Hepatic stellate cell (primary cell): Measurements from ENCODE around the gene ZNF33B.
A peak's percentile ranks its signal among the peaks of the same experiment; 100 is the strongest.
"Not testable (repeated sequence)": the region's sequence is repeated elsewhere in the genome, so short reads cannot be mapped to it uniquely, and the experiment has no call there.

Source experiments
- DNase-seq: peaks from one replicate; pipeline ENCODE4 v3.0.0; 2011; ENCODE audit warnings: low spot score

Gene ZNF33B

DNA sequence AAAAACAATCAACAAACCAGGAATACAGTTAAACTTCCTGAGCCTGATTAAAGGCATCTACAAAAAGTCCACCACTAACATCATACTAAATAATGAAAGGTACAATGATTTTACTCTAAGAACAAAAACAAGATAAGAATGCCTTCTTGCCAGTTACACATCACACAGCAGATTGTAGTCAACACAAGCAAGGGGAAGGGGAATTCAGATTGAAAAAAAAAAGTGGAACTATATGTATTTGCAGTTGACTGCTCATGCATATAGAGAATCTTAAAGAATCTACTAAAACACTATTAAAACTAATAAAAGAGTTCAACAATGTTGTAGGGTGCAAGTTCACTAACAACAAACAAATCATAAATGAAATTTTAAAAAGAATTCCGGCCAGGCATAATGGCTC, 28.5 kb downstream of the ZNF33B start:
- DNase-seq = no peak

DNA sequence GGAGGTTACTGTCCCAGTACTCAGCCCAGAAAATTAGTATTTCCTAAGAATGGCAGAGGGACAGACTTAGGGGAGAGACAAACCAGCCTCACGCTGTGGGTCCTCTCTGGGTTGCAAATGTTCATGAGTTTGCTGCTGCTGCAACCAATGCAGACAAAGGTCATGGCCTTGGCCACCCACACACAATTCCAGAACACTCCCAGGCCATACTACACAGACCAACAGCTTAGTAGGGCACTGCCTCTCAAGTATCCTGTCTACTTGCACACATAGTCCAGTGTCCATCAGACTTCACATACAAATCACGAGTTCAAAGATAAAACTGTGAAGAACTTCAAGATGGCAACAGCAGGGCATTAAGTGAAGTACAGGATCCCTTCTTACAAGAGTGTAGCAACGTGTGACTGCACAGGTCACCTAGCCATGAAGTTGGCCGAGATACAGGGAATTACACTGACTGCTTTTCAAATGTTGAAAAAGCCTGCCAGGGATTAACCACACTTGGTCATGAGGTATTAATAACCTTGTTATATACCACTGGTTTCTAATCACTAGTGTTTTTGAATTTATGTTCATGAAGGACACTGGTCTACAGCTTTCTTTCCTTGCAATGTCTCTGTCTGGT, 40.0 kb downstream of the ZNF33B start:
- DNase-seq = no peak

DNA sequence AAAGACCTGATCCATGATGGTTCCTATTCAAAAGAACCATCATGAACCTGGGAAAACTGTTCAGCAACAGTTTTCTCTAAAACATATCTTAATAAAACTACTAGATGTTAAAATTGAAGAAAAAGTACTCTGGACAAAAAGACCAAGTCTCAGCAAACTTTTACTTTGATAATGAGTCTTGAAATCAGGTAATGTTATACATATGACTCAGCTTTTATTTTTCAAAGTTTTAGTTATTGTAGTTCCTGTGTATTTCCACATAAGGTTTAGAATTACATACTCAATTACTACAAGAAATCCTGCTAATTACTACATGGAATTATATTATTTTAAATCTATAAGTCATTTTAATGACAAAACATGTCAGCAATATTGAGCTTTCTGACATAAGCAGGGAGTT, 42.2 kb downstream of the ZNF33B start:
- no peak for DNase-seq

- no peak for DNase-seq
Observed at GRCh38 chr10:42594246-42594650, 44.1 kb downstream of the ZNF33B start.

- no peak for DNase-seq
Observed at GRCh38 chr10:42593284-42593683, 45.1 kb downstream of the ZNF33B start.

DNA sequence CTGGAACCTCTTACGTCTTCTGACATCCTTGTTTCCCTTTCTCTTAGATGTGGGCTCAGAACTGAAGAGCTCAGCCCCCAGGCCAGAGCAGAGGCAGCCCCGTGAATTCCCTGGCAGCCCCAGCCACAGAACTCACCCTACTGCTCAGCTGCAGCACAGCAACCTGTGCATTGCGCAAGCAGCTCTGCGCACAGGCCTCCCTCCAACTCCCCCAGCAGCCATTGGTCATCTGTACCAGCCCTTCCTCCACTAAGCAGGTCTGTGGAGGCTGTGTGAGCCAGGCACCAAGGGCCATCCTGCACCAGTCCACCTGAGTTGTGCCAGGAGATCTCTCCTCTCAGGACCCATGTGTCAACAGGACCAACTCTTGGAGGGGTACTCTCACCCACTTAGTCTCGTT, 54.5 kb downstream of the ZNF33B start:
- DNase-seq = no peak

GRCh38 chr10:42578019-42578418, 60.4 kb downstream of the ZNF33B start:
- DNase-seq = no peak

DNA sequence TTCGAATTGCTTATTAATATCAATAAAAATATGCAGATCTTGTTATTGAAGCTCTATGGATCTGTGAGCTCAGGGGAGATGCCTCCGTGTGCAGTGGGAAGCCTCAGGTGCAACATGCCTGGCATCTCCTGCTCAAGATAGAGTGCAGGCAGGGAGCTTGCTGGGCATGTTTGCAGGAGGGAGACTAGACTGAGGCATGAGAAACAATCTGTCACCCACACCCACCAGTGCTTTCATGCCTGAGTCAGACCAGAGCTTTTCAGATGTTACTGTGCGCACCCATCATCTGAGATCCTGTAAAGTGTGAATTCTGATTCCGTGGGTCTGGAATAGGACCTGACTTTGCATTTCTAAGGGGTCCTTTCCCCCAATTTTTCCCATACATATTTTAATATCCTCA, 62.0 kb downstream of the ZNF33B start:
- no peak for DNase-seq

- DNase-seq = no peak
Observed at GRCh38 chr10:42574336-42574735, 64.0 kb downstream of the ZNF33B start.

GRCh38 chr10:42556931-42557330, 81.4 kb downstream of the ZNF33B start:
- no peak for DNase-seq

DNA sequence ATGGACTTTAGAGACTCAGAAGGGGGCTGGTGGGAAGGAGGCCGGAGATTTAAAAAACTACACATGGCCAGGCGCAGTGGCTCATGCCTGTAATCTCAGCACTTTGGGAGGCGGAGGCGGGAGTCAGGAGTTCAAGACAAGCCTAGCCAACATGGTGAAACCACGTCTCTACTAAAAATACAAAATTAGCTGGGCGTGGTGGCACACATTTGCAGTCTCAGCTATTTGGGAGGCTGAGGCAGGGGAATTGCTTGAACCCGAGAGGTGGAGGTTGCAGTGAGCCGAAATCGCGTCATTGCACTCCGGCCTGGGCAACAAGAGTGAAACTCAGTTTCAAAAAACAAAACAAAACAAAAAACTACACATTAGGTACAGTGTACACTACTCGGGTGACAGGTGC, 84.8 kb downstream of the ZNF33B start:
- DNase-seq = not testable (repeated sequence)

DNA sequence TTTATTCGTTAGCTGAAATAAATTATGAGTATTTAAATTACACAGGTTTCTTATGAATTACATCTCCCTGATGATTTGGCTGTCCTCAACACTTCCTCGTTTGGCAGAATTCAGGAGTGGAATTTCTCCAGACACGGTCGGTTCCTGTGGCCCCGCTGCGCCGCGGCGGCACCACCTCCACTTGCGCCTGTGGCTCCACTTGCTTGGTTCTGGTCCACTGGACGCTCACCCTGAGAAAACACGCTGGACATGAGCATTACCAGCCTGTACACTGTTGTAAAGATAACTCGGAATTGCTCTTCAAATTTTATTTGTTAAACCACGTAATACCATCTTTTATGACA, 85.3 kb downstream of the ZNF33B start:
- no peak for DNase-seq

- peak; percentile 86 for DNase-seq
Observed at GRCh38 chr10:42552188-42553063, 85.9 kb downstream of the ZNF33B start.

- peak; percentile 4 for DNase-seq
Observed at GRCh38 chr10:42551582-42552187, 86.7 kb downstream of the ZNF33B start.

- DNase-seq = no peak
Observed at GRCh38 chr10:42549851-42550250, 88.5 kb downstream of the ZNF33B start.

- DNase-seq = no peak
Observed at GRCh38 chr10:42548254-42548653, 90.1 kb downstream of the ZNF33B start.

DNA sequence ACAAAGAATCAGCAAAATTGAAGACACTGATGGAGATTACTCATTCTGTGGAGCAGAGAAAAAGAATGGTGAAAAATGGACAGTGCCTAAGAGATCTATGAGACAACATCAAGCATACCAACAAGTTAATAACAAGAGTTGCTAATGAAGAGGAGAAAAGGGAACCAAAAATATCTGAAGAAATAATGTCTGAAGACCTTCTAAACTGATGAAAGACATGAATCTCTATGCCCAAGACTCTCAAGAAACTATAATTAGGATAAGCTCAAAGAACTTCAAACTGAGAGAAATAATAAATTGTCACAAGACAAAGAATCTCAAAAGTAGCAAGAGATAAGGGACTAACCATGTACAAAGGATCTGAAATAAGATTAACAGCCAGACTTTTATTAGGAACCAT, 93.4 kb downstream of the ZNF33B start:
- no peak for DNase-seq

DNA sequence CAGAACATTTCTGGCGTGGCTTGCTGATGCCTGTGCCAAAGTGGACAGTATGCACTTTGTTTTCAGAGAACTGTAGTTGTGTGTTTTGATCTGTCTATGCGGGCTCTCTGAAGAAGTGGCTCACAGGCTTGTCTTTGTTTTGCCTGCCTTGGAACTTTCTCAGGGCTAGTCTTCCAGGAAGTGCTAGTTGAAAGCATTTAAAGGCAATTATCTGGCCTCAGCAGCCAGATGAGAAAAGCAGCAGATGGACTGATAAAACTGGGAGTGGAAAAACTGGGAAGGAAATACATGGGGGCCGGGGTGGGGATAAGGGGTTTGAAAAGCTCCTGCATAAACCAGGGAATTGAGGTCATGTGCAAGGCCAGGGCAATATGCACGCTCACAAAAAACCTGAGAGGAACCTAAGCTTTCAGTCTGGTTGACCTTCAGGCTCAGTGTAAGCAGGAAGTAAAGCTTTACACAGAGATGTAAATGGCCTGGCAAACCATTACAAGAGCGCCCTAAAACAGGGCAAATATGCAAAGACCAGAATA, 94.5 kb downstream of the ZNF33B start:
- no peak for DNase-seq
